GM19455 (cell line): ENCODE data around the gene GRIK3.

Experiments
- ATAC-seq: cut with Tn5 transposase; IDR thresholded peaks from one replicate; pipeline ENCODE4 v1.9.1; 2021; ENCODE audit not compliant: unreplicated experiment

The GRIK3 gene

DNA sequence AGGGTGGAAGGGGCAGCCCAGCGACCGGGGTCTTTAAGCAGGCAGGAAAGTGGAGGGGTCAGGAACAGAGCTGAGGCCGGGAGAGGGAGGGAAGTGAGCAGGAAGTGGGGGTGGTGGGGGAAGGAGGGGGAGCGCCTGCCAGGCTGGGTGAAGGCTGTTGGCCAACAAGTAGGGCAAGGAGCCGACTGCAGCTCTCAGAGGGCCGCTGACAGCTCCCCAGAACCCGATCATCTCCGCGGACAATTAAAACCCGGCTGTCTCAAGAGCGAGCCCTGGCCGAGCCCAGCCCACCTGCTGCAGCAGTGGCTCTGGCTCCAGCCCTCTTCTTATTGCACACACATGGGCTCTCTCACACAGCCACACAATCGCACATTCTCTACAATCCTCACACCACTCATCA, 51.6 kb downstream of the GRIK3 start:
- no peak for ATAC-seq

DNA sequence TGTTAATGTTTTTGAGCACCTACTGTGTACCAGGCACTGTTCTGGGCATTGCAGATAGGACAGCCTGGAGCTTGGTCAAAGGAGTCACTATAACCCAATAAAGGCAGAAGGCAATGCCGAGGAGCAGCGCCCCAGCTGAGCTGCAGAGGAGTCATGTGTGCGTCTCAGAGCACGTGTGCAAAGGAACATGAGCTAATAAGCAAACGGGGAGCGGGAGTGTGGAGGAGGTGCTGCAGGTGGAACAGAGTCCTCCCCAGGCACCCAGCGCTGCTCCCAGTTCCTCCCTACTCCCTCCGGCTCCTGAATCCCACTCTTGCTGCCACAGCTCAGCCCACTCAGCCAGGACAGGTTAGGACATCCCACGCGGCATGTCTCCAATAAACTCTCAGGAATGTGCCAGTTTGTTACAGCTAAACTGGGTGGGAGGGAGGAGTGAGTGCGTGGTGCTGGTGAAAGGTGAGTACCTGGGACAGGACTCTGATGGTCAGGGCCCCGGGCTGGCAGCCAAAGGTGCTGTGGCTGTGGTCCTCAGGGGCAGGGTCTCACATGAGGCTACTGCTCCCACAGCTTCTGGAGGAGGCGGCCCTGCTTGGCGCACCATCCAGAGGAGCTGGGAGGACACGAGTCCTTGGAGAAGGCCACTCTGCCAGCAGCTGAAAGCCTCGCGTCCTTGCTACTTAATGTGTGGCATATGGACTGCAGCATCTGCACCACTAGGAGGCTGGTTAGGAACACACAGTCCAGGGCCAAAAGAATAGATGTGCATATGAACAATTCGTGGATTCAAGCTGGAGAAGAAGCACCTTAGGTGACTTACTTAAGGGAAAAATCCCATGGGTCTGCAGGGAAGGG, 52.3 kb downstream of the GRIK3 start:
- ATAC-seq = no peak

DNA sequence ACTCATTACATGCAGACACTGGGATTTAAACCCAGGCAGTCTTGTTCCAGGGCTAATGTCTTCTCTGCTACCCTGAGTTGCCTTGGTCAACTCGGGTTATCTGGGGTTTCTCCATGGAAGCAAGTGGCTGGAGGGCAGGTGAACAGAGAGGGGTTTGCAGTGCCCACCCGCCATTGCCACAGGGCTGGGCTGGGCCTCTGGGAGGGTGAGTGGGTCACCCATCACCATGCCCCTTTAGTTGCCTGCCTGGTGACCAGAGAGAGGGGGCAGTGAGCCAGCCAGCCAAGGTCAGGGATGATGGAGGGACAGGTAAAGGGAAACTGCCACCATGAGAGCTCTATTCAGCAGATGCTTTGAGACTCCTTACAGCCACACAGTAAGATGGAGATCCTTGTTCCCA, 53.2 kb downstream of the GRIK3 start:
- ATAC-seq = no peak

DNA sequence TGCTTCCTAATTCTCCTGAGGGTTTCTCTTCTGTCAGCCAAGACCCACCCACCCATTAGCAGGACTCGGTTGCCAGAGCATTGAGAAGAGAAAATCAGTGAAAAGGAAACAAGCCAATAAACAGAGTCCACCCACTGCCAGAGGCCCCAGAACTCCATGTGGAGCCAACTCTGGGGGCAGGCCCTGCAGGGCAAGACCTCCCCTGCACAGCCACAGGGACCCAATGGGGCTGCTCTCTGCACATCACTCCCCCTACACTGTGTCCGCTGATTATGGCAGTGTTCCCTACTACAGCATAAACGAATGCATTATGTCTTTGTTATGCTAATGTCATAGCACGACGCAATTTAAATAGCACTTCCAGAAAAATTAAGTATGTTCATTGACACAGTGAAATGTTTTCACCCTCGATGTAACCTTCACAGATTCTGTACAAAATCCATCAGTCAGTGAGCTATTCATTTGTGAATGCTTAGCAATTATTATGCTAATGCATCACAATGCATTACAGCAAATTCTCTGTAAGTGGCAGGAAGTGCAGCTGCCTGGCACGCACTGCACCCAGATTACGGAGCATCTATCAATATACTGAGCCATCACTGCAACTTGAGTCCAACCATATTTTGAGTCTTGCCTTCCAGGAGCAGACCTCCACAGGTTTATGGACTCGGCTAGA, 56.4 kb downstream of the GRIK3 start:
- ATAC-seq = no peak

DNA sequence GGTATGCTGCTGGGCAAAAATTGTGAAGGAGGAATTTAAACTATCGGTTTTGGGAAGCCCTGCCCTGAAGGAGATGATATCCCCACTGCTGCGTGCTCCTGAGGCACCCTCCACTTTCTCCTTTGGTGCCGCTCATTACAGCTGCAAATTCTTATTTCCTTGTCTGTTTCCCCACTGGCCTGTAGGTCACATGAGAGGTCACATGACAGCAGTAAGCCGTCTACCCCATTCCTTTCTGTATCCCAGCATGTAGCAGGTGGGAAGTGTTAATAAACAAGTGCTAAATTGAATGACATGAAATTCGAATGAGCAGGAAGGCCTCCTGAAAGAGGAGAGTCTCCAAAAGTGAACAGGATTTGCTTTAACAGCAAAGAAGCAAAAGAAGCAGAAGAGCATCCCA, 58.7 kb downstream of the GRIK3 start:
- ATAC-seq = no peak

DNA sequence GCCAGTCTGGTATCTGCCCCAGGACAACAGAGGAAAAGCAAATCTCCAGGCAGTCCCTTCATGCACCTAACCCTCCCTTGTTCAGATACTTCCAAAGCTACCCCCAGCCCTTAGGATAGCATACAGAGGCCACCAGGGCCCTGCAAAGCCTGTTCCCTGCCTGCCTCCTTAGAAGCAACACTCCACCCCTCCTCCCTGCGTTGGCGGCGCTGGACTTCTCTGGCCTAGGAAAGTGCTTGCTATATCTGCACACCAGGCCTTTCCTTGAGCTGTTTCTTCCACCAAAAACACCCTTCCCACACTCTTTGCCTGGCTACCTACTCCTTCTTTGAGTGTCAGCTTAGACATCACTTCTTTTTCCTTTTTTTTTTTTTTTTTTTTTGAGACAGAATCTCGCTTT, 61.3 kb downstream of the GRIK3 start:
- no peak for ATAC-seq

GRCh38 chr1:36971852-36972618, 62.3 kb downstream of the GRIK3 start:
- no peak for ATAC-seq

DNA sequence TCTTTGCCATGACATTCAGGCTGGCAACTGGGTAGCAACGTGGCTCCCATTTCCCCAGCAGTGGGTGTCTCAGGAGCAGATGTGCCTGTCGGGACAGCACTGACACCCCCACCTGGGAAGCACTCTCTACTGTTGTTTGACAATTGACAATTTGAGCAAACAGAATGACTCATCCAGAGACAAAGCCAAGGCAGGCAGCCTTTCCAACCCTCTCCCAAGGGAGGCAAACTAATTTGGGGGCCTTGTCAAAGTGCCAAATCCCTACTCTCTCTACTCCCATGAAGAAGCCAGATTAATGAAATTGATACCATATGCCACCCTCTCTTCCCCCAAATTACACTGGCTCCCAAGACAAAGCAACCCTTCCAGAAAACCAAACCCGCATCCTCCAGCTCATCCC, 65.6 kb downstream of the GRIK3 start:
- ATAC-seq = no peak

- ATAC-seq = no peak
These were observed 68.1 kb downstream of the GRIK3 start for GRCh38 chr1:36966242-36966641.

DNA sequence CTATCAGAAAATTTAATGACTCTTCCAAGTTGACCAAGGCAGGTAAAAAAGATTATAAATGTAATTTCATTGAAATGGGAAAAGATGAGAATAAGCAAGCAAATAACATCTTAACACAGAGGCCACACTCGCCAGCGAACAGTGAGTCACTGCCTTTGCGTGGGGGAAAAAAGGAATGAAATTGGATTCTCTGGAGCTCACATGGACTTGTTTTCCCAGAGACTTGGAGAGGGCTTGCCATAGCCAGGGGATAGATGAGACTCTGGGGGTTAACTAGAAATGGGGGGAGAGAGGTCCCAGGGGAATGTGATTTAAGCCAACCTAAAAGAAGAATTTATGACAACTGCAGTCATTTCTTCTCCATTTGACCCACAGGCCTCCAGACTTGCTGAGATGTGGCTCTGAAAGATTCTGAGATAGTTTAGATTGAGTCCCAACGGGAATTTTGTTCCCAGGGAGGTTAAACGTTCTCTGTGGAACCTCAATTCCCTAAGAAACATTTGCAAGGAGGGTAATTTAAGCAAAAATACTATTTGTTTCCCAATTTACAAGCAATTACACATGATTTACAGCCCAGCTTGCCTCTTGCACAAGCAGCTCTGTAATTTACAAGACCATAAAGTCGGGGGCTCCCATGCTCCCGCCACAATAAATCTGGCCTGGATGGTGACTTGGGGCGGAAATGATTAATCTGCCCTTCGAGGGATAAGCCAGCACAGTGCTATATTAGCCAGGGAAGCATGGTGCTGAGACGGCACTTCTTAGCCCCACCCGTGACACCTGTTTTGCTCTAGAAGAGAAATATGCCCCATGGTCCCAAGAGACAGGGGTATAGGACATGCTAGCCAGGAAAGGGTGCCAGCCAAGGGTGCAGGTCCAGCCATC, 68.8 kb downstream of the GRIK3 start:
- ATAC-seq = no peak

- ATAC-seq = no peak
These were observed 69.5 kb downstream of the GRIK3 start for GRCh38 chr1:36964830-36965229.

GRCh38 chr1:36963006-36963405, 71.3 kb downstream of the GRIK3 start:
- no peak for ATAC-seq

- ATAC-seq = no peak
These were observed 73.2 kb downstream of the GRIK3 start for GRCh38 chr1:36961062-36961615.

GRCh38 chr1:36956570-36956969, 77.7 kb downstream of the GRIK3 start:
- no peak for ATAC-seq

- no peak for ATAC-seq
These were observed 79.3 kb downstream of the GRIK3 start for GRCh38 chr1:36955016-36955415.

GRCh38 chr1:36953061-36953460, 81.3 kb downstream of the GRIK3 start:
- no peak for ATAC-seq

DNA sequence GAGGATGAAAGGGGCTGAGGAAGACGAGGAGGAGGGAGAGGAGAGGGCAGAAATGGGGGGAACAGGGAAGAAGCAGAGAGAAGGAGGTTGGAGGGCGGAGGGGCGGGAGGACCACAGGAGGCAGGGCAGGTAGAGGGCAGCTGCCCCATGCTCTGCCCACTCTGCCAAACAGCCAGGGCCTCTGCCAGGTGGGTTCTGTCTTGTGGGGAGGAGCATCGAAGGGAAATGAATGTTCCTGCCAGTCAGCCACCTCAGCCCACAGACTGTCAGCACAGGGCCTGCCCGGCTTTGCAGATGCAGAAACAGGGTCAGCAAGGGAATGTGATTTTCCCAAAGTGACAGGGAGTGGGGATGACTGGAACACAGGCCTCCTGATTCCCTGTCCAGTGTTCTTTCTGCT, 82.6 kb downstream of the GRIK3 start:
- ATAC-seq = no peak

DNA sequence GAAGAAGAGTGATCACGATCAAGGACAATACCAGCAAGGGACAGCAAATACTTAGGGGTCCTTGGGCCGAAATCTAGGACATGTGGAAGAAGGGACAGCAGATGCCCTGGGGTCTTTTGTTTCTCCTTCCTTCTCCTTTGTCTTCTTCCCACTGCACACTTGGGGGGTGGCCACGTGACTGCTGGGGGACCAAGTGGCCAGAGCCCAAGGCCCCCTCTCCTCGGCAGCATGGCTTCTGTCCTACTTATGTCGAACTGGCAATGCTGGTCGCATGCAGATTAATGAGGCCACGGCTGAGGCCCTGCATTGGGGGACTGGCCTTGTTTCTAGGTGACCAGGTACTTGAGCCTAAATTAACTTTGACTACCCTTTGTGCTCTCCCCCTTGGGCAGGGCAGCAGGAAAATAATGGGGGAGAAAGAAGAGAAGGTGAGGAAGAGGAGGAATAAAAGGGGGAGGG, 83.0 kb downstream of the GRIK3 start:
- no peak for ATAC-seq

DNA sequence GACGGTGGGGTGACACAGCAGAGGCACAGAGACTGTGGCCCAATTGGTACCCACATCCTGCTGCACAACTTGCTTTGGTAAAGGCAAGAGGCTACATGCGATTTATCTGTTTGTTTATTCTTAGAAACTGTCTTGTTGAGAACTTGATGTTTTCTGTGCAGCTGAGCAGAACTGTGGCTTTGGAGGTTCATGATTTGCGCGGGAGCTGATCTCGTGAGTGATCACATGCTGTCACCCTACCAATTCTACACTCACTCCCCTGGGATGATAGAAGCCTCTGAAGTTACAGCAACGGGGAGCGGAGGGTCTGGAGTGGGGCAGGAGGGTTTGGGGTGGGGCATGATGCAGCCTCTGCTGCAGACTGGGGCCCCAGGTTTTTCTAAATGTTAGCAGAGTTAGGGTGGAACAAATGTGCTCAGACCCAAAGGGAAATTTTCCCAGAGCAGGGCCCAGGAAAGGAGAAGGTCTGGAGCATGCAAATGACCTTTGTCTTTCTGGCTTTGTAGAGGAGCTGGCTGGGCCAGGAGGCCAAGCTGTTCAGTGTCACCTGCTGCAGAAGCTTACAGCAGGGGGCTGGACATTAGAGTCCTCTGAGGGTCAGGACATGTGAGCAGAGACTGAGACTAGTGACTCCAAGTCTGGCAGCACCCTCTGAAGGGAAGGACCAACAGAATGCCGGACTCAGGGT, 83.6 kb downstream of the GRIK3 start:
- ATAC-seq = no peak

- no peak for ATAC-seq
These were observed 85.7 kb downstream of the GRIK3 start for GRCh38 chr1:36948606-36949005.
